HepG2 (cell line): ENCODE results near the gene SLC35F4. TPM values are rescaled to one million over a fixed set of nuclear protein-coding genes. Genes with fewer than 3 reads are reported as not detected.

ENCODE experiments used
- ATAC-seq: fragments of 200-7000 bp; cut with Tn5 transposase; 3 replicates; pipeline ENCODE4 v1.9.1; 2020; ENCODE audit warnings: mild to moderate bottlenecking, moderate library complexity
- BruUV-seq: library from RNA; stranded (reverse); fragments of 400-500 nt; replicated peaks from 2 replicates; lab custom pipeline; 2021; lab: Mats Ljungman, UMichigan
- CTCF ChIA-PET: fragments of 300-600 bp; formaldehyde crosslinking; extraction: SDS; loops from one replicate; lab custom pipeline; 2021; ENCODE audit warnings: low total read pairs, inconsistent platforms, low intra/inter-chr PET ratio; lab: Yijun Ruan, JAX
- POLR2A ChIA-PET: fragments of 350-600 bp; sonication (Branson Sonifier 250); formaldehyde crosslinking; loops from one replicate; lab custom pipeline; 2020; ENCODE audit warnings: antibody characterized with exemption, inconsistent platforms; lab: Yijun Ruan, JAX
- DNase-seq: peaks from one replicate; pipeline ENCODE4 v3.0.0-alpha.2; 2015; ENCODE audit warnings: low spot score
- FAIRE-seq: peaks from 3 replicates; lab custom pipeline; 2011; peaks lifted over from hg19 to GRCh38; lab: Jason Lieb, UNC
- H2AFZ ChIP-seq: one replicate; pipeline ENCODE4 v1.6.1; 2011; ENCODE audit warnings: low read length, inconsistent platforms
- H3K27ac ChIP-seq: fragments of 300-600 bp; 3 replicates; pipeline ENCODE4 v1.8.0; 2011; ENCODE audit warnings: mixed run types, mild to moderate bottlenecking, mixed read lengths, low read length, inconsistent platforms; ENCODE audit not compliant: insufficient read depth; ENCODE audit errors: extremely low read length
- H3K27me3 ChIP-seq, 2 experiments: fragments of 200-600 bp in 1 of 2; 2 replicates in 1 of 2; 3 replicates in 1 of 2; pipeline versions ENCODE4 v1.6.0 to v1.8.0; 2011; ENCODE audit warnings: low read length in 2 of 2, mild to moderate bottlenecking in 2 of 2, moderate library complexity in 2 of 2, inconsistent platforms in 1 of 2; ENCODE audit not compliant: insufficient read depth in 2 of 2, control insufficient read depth in 1 of 2
- H3K36me3 ChIP-seq, 2 experiments: fragments of 200-600 bp in 1 of 2; replicated peaks in 1 of 2; 2 replicates in 1 of 2; 3 replicates in 1 of 2; pipeline versions ENCODE4 v1.5.1 to v1.8.0; 2011; ENCODE audit warnings: low read length in 2 of 2, inconsistent platforms in 1 of 2; ENCODE audit not compliant: insufficient read depth in 2 of 2, control insufficient read depth in 1 of 2
- H3K4me1 ChIP-seq: 2 replicates; pipeline ENCODE4 v1.5.1; 2012; ENCODE audit warnings: low read length, inconsistent platforms; ENCODE audit not compliant: insufficient read depth
- H3K4me2 ChIP-seq: 2 replicates; pipeline ENCODE4 v1.6.0; 2011; ENCODE audit warnings: low read depth, low read length, inconsistent platforms
- H3K4me3 ChIP-seq, 3 experiments: fragments of 200-600 bp in 1 of 3; sonication (generic), shearing (Covaris generic) in 1 of 3; replicated peaks in 1 of 3; 2 replicates each; pipeline ENCODE4 v1.5.1; 2011 to 2016; ENCODE audit warnings: low read length in 3 of 3, inconsistent platforms in 2 of 3, low read depth in 2 of 3, mild to moderate bottlenecking in 2 of 3, control low read depth in 1 of 3, mixed read lengths in 1 of 3; ENCODE audit not compliant: insufficient read depth in 1 of 3
- H3K79me2 ChIP-seq: one replicate; pipeline ENCODE4 v1.6.1; 2011; ENCODE audit warnings: low read length, inconsistent platforms; ENCODE audit not compliant: insufficient read depth
- H3K9ac ChIP-seq: 2 replicates; pipeline ENCODE4 v1.6.0; 2011; ENCODE audit warnings: mild to moderate bottlenecking, low read depth, low read length, inconsistent platforms; ENCODE audit not compliant: insufficient read depth
- H3K9me3 ChIP-seq: 2 replicates; pipeline ENCODE4 v1.5.1; 2012; ENCODE audit warnings: mild to moderate bottlenecking, low read length
- H4K20me1 ChIP-seq: 2 replicates; pipeline ENCODE4 v1.6.0; 2011; ENCODE audit warnings: inconsistent platforms, mild to moderate bottlenecking, low read length, moderate library complexity; ENCODE audit not compliant: insufficient read depth
- ARID5B ChIP-seq: IDR thresholded peaks from 2 replicates; pipeline ENCODE4 v1.4.0; 2020; ENCODE audit warnings: mild to moderate bottlenecking, missing genetic modification reagents
- ATF5 ChIP-seq: sonication (generic); formaldehyde crosslinking; IDR thresholded peaks from 2 replicates; pipeline ENCODE4 v1.4.0; 2020; ENCODE audit warnings: mild to moderate bottlenecking, low read depth, missing genetic modification reagents
- ERF ChIP-seq: IDR thresholded peaks from 2 replicates; pipeline ENCODE4 v1.6.1; 2018; ENCODE audit warnings: missing biosample characterization, missing genetic modification reagents
- HMGXB4 ChIP-seq, 2 experiments: sonication (generic) in 1 of 2; formaldehyde crosslinking in 1 of 2; IDR thresholded peaks; 2 replicates each; pipeline versions ENCODE4 v1.4.0 to v1.6.1; 2018 to 2020; ENCODE audit warnings: missing genetic modification reagents in 2 of 2, borderline replicate concordance in 1 of 2, low read depth in 1 of 2, mild to moderate bottlenecking in 1 of 2, missing biosample characterization in 1 of 2
- MEF2D ChIP-seq: sonication (generic); formaldehyde crosslinking; IDR thresholded peaks from 2 replicates; pipeline ENCODE4 v1.5.1; 2020; ENCODE audit warnings: mild to moderate bottlenecking, missing genetic modification reagents
- NFATC3 ChIP-seq: sonication (generic); formaldehyde crosslinking; IDR thresholded peaks from 2 replicates; pipeline ENCODE4 v1.5.1; 2020; ENCODE audit warnings: mild to moderate bottlenecking, missing genetic modification reagents
- ZNF367 ChIP-seq: sonication (generic); formaldehyde crosslinking; IDR thresholded peaks from 2 replicates; pipeline ENCODE4 v1.4.0; 2020; ENCODE audit warnings: missing genetic modification reagents, borderline replicate concordance
- WGBS: methylation state at CpG from one replicate; pipeline ENCODE4 v1.1.6; 2017; ENCODE audit warnings: low lambda C conversion rate; 5-methylcytosine and 5-hydroxymethylcytosine counted together
- in situ Hi-C: cut with HindIII; loops from 2 replicates; pipeline ENCODE4 v1.10.0; 2017; ENCODE audit warnings: low pct_unique_long_range_greater_than_20kb; ENCODE audit not compliant: extremely low pct_ligation_motif_present
- intact Hi-C: fragments of 100-400 bp; cut with micrococcal nuclease; formaldehyde crosslinking; loops from one replicate; pipeline ENCODE4 v1.10.0; 2022; ENCODE audit not compliant: unreplicated experiment
- polyA plus RNA-seq, 8 experiments: library from polyadenylated mRNA; depleted of rRNA in 3 of 8; stranded (reverse) in 7 of 8; unstranded in 1 of 8; fragments of >200 nt; fragmentation: Illumina TruSeq in 4 of 8; extraction: Trizol in 4 of 8; gene quantifications; 2 replicates each; pipeline versions ENCODE4 v1.2.1 to v1.2.3, GENCODE V29; 2011 to 2016; ENCODE audit warnings: low read depth in 4 of 8, missing spikeins in 1 of 8, mixed read lengths in 1 of 8; ENCODE audit not compliant: insufficient read depth in 1 of 8
- total RNA-seq, 5 experiments: library from RNA; depleted of rRNA; stranded (reverse); fragments of >200 nt; fragmentation: Illumina TruSeq; extraction: Trizol; gene quantifications; 2 replicates each; pipeline ENCODE4 v1.2.3, GENCODE V29; 2016; ENCODE audit warnings: low read depth in 1 of 5

The SLC35F4 gene
- total and polyA plus RNA-seq, 2 of the 13 experiments (the other 11 are each of a cell fraction or from before 2014, with no cell fraction given) = not detected

GRCh38 chr14:57699947-57700346, 165.9 kb downstream of the SLC35F4 start:
- H3K9ac ChIP-seq = no peak overlapping the region
- CTCF ChIA-PET = no interaction called here
- intact Hi-C loops (no loop called here), in situ Hi-C loops (no loop called here)
- H4K20me1 ChIP-seq = no peaks in the 10 kb centered on the region
- H3K79me2 ChIP-seq = no peaks in the 10 kb centered on the region
- BruUV-seq = no TSS peak
- no peak overlapping the region for H2AFZ ChIP-seq
- H3K4me1 ChIP-seq = no peaks in the 10 kb centered on the region
- ATAC-seq = no peak
- no peak overlapping the region for H3K4me3 ChIP-seq
- WGBS = 4% methylated on average over 3 of the region's 3 CpGs
- H3K27me3 ChIP-seq = no peaks in the 10 kb centered on the region
- POLR2A ChIA-PET = no interaction called here
- no peak for FAIRE-seq
- no peak for DNase-seq
- no peak overlapping the region for H3K27ac ChIP-seq
- H3K36me3 ChIP-seq = no peaks in the 10 kb centered on the region
- TF ChIP-seq MEF2D (CRISPR knock-in tag) (no peak), ZNF367 (CRISPR knock-in tag) (no peak), ARID5B (CRISPR knock-in tag) (no peak), HMGXB4 (CRISPR knock-in tag; IDR thresholded peaks at IDR 0.05; ENCODE audit: borderline replicate concordance in 1 of 2, low read depth in 1 of 2) (no peak), ATF5 (CRISPR knock-in tag) (no peak), ERF (CRISPR knock-in tag) (no peak), NFATC3 (no peak)
- H3K9me3 ChIP-seq = no peaks in the 10 kb centered on the region
- H3K4me2 ChIP-seq = no peak overlapping the region
